LNCAP (cell line): ENCODE data around the gene SPACA9.

Experiments
- TF ChIP-seq, protein P1 (sequence below): fragments of 450-650 bp; IDR thresholded peaks from 2 replicates; pipeline ENCODE4 v1.5.1; 2017; ENCODE audit warnings: mild to moderate bottlenecking

The SPACA9 gene

DNA sequence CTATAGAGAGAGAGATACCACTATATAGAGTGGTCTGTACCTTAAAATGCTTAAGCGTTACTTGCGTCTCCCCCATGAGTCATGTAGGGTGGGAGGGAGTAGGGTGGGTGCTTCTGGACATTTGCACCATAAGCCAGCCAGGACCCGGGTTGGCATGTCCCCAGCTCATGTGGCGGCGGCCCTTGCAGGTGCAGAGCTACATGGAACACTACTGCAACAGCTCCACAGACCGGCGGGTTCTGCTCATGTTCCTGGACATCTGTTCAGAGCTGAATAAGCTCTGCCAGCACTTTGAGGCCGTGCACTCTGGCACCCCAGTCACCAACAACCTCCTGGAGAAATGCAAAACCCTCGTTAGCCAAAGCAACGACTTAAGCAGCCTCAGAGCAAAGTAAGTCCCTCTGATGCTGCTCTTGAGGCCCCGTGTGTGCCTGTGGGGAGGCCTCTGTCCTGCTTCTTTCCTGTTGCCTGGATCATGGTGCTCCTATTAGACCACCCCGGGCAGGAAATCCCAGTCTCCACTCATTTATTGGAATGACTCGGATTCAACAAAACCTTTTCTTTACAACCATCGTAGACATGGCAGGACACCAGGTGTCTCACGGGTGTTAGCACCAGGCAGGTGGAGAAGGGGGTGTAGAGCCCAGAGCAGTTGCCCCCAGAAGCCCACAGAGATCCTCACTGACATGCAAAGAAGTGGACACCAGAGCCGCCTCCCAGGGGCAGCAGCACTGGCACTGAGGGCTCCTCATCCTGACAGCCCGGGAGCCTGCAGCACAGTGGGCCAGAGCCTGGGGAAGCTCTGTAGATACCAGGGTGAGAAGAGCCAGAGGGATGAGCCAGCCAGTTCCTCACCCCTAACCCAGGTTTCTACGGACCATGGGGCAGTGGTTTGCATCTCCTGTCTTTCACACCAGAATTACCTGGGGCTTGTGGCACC, 8.8 kb downstream of the SPACA9 start:
- TF ChIP-seq, protein P1, sequence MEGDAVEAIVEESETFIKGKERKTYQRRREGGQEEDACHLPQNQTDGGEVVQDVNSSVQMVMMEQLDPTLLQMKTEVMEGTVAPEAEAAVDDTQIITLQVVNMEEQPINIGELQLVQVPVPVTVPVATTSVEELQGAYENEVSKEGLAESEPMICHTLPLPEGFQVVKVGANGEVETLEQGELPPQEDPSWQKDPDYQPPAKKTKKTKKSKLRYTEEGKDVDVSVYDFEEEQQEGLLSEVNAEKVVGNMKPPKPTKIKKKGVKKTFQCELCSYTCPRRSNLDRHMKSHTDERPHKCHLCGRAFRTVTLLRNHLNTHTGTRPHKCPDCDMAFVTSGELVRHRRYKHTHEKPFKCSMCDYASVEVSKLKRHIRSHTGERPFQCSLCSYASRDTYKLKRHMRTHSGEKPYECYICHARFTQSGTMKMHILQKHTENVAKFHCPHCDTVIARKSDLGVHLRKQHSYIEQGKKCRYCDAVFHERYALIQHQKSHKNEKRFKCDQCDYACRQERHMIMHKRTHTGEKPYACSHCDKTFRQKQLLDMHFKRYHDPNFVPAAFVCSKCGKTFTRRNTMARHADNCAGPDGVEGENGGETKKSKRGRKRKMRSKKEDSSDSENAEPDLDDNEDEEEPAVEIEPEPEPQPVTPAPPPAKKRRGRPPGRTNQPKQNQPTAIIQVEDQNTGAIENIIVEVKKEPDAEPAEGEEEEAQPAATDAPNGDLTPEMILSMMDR: no peak

DNA sequence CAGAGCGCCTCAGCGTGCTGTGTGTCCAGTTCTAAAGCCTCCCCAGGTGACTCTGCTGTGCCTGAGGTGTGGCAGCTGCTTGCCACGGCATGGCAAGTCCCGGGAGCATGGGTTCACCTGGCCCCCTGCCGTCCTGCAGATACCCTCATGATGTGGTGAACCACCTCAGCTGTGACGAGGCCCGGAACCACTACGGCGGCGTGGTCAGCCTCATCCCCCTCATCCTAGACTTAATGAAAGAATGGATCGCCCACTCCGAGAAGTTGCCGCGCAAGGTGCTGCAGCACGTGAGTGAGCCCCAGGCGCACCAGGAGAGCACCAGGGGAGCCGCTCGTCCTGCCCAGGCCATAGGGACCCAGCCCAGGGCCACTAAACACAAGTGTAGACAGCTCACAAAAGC, 9.5 kb downstream of the SPACA9 start:
- TF ChIP-seq, protein P1: no peak

DNA sequence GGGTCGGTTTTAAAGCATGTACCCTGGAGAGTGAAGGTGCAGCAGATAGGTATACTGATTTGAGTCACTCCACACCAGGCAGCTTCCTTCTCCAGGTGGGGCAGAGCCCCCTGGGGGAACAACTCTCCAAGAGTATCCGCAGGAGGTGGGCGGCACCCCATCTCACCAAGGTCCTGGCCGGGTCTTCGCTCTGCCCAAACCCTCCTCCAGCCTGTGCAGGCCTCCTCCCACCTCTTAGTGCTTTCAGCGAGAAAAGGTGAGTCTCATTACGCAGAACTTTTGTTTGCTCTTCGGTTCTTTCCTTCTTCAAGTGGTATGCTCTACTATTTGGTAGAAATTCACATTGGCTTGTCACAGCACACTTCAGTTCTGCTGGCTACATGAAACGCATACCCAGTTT, 13.7 kb downstream of the SPACA9 start:
- TF ChIP-seq, protein P1: no peak

DNA sequence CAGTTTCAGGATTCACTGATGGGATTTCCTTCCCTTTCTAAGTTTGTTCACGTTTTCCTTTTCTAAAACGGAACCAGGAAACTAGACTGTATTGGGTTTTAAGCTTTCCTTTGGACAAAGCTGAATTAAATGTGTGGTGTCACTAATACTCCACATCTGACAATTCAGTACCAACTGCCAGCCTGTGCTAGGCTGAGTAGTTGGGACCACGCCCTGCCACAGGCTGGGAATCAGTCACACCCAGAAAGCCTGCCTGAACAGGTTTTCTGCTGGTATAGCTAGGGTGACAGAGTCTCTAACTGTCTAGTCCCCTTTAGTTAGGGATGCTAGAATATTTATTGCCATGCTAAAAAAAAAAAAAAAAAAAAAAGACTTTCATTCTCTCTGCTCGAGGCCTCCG, 15.6 kb downstream of the SPACA9 start:
- TF ChIP-seq, protein P1: no peak

DNA sequence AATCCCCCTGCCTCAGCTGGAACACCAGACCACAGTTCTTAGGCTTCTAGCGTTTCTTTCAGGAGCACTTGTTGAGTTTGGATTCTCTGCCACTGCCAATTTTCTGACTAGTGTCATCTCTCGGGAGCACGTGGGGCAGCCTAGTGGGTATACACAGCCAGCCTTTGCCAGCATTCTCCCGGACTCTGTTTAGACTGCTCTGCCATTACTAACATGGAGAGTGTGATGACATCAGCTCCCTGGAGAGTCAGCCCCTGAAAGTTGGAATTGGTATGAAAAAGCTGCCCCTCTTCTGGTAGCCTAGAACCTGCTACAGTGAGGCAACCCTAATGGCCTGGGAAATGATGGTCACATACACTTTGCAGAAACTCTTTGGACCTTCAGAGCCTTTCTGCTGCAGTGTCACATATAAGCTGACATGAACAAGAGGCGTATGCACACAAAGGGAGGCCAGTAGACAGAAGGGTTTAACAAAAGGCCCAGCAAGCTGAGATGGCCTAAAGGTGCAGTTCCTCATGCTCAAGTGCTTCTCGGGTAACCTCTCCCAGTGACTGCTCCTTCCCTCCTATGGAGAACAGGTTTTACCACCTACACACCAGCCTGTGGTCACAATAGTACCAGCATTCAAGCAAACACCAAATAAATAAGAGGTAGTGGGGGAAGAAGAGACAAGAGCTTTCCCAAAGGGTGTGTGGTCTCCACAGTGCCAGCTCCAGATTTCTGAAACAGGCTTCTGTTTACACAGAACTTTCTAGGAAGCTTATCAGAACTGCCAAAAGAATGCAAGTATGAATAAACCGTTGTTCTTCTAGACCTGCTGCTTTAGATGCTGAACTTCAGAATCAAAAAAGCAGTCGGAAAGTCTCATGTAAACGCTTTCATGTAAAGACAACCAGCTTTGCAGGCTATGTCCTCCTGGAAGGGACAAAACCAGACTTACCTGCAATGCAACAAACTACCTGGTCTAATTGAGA, 16.5 kb downstream of the SPACA9 start:
- TF ChIP-seq, protein P1: no peak

DNA sequence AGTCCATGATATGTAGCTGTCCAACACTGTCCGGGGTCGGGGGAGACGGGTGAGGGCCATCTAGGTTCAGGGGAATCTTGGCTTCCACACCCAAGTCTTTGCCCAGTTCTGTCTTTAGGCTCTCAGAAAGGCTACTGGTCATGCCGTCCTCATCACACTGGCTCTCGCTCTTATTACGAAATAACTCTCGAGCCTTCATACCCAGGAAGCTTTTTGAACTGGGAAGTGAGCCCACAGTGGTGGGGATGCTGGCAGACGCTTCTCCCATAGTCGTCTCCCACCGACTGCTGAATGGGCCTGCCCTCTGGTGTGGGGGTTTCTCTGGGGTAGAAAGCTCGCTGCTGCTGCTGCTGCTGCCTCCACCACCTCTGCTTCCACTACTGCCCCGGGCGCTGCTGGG, 17.6 kb downstream of the SPACA9 start:
- TF ChIP-seq, protein P1: no peak

DNA sequence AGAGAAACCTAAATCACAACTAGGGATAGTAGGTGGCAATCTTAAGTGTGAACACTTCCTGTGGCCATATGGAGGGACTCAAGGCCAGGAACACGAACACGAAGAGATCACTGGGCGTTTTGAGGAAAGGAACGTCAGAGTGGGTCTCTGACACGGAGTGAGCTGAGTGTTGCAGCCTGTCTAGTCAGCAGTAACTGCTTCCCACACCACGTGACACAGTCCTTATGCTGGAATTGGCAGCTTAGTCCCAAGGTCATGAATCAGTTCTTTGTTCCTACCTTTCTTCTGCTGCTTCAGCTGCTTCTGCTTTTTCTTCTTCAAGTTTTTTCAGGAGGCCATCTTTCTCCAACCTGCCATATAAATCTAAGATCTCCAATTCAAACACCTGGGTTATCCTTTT, 18.2 kb downstream of the SPACA9 start:
- TF ChIP-seq, protein P1: no peak
